Activated CD4-positive, alpha-beta memory T cell treated with anti-CD3 and anti-CD28 coated beads for 36 hours (primary cell): ENCODE results near the gene LYZL1. TPM values are rescaled to one million over a fixed set of nuclear protein-coding genes. Genes with fewer than 3 reads are reported as not detected.
"Not testable (repeated sequence)": the region's sequence is repeated elsewhere in the genome, so short reads cannot be mapped to it uniquely, and the experiment has no call there.

Experiments
- CTCF ChIA-PET: fragments of 350-600 bp; sonication (Branson Sonifier 250); formaldehyde crosslinking; loops from one replicate; lab custom pipeline; 2021; ENCODE audit warnings: antibody characterized with exemption, inconsistent platforms; lab: Charles Lee
- POLR2A ChIA-PET: fragments of 350-600 bp; sonication (Branson Sonifier 250); formaldehyde crosslinking; loops from one replicate; lab custom pipeline; 2021; ENCODE audit warnings: antibody characterized with exemption; lab: Charles Lee
- DNase-seq: peaks from one replicate; pipeline ENCODE4 v3.0.0-alpha.2; 2020
- H3K27ac Mint-ChIP-seq: one replicate; pipeline ENCODE4 v1.8.0; 2021; ENCODE audit warnings: mixed read lengths
- H3K27me3 Mint-ChIP-seq: one replicate; pipeline ENCODE4 v1.8.0; 2021; ENCODE audit warnings: mixed read lengths
- H3K36me3 Mint-ChIP-seq: one replicate; pipeline ENCODE4 v1.8.0; 2021; ENCODE audit warnings: mixed read lengths
- H3K4me1 Mint-ChIP-seq: one replicate; pipeline ENCODE4 v1.8.0; 2021; ENCODE audit warnings: low read depth, mixed read lengths
- H3K4me3 Mint-ChIP-seq: one replicate; pipeline ENCODE4 v1.8.0; 2021; ENCODE audit warnings: mild to moderate bottlenecking, mixed read lengths
- H3K9me3 Mint-ChIP-seq: one replicate; pipeline ENCODE4 v1.8.0; 2021; ENCODE audit warnings: mixed read lengths
- intact Hi-C: fragments of 100-400 bp; cut with micrococcal nuclease; formaldehyde crosslinking; loops from one replicate; pipeline ENCODE4 v1.15.1; 2023
- total RNA-seq, 2 experiments: library from RNA; stranded (reverse); gene quantifications; one replicate each; pipeline ENCODE4 v1.2.3, GENCODE V29; 2021

Gene LYZL1
- total RNA-seq, 2 experiments from 2014 or later: not detected

- no peaks in the 10 kb centered on the region for H3K9me3 Mint-ChIP-seq
- H3K27me3 Mint-ChIP-seq: peaks cover 8% of the 10 kb centered on the region
- CTCF ChIA-PET: no interaction called here
Measured at GRCh38 chr10:29326299-29326698, 37.4 kb downstream of the LYZL1 start.

GRCh38 chr10:29326886-29327745 is 38.2 kb downstream of the LYZL1 start:
- Mint-ChIP-seq H3K27ac (no peak overlapping the region), H3K9me3 (no peaks in the 10 kb centered on the region), H3K4me1 (no peaks in the 10 kb centered on the region), H3K27me3 (peaks cover 11% of the 10 kb centered on the region), H3K4me3 (no peak overlapping the region), H3K36me3 (no peaks in the 10 kb centered on the region)
- ChIA-PET CTCF (no interaction called here), POLR2A (no interaction called here)
- DNase-seq: no peak
- intact Hi-C loops: no loop called here

More at GRCh38 chr10:29326299-29326698, 37.4 kb downstream of the LYZL1 start:
- POLR2A ChIA-PET: no interaction called here
- Mint-ChIP-seq H3K36me3 (no peaks in the 10 kb centered on the region), H3K4me3 (no peak overlapping the region), H3K4me1 (no peaks in the 10 kb centered on the region), H3K27ac (no peak overlapping the region)
- DNase-seq: no peak
- intact Hi-C loops: no loop called here

- H3K27me3 Mint-ChIP-seq: peaks cover 15% of the 10 kb centered on the region
- no peak for DNase-seq
- ChIA-PET POLR2A (no interaction called here), CTCF (no interaction called here)
- H3K9me3 Mint-ChIP-seq: no peaks in the 10 kb centered on the region
- H3K4me3 Mint-ChIP-seq: no peak overlapping the region
- H3K36me3 Mint-ChIP-seq: no peaks in the 10 kb centered on the region
- no peaks in the 10 kb centered on the region for H3K4me1 Mint-ChIP-seq
- intact Hi-C loops: no loop called here
- no peak overlapping the region for H3K27ac Mint-ChIP-seq
Measured at GRCh38 chr10:29327746-29328102, 38.9 kb downstream of the LYZL1 start.

GRCh38 chr10:29328983-29329382 is 40.1 kb downstream of the LYZL1 start:
- Mint-ChIP-seq H3K36me3 (no peaks in the 10 kb centered on the region), H3K4me1 (no peaks in the 10 kb centered on the region), H3K27me3 (peaks cover 17% of the 10 kb centered on the region), H3K9me3 (no peaks in the 10 kb centered on the region), H3K4me3 (no peak overlapping the region), H3K27ac (no peak overlapping the region)
- DNase-seq: no peak
- CTCF ChIA-PET: no interaction called here
- POLR2A ChIA-PET: no interaction called here
- intact Hi-C loops: no loop called here

GRCh38 chr10:29329420-29329819 is 40.5 kb downstream of the LYZL1 start:
- ChIA-PET CTCF (no interaction called here), POLR2A (no interaction called here)
- intact Hi-C loops: no loop called here
- Mint-ChIP-seq H3K27ac (no peak overlapping the region), H3K9me3 (no peaks in the 10 kb centered on the region), H3K4me3 (no peak overlapping the region), H3K27me3 (peaks cover 17% of the 10 kb centered on the region), H3K4me1 (no peaks in the 10 kb centered on the region), H3K36me3 (no peaks in the 10 kb centered on the region)
- no peak for DNase-seq

- Mint-ChIP-seq H3K27ac (no peak overlapping the region), H3K36me3 (no peaks in the 10 kb centered on the region), H3K4me1 (no peaks in the 10 kb centered on the region), H3K9me3 (peaks cover 2% of the 10 kb centered on the region), H3K27me3 (peaks cover 20% of the 10 kb centered on the region), H3K4me3 (no peak overlapping the region)
- ChIA-PET CTCF (no interaction called here), POLR2A (no interaction called here)
- no peak for DNase-seq
- intact Hi-C loops: no loop called here
Measured at GRCh38 chr10:29332061-29332760, 43.3 kb downstream of the LYZL1 start.

GRCh38 chr10:29332761-29333148 is 43.9 kb downstream of the LYZL1 start:
- H3K27me3 Mint-ChIP-seq: peaks cover 20% of the 10 kb centered on the region
- H3K27ac Mint-ChIP-seq: no peak overlapping the region
- H3K9me3 Mint-ChIP-seq: peaks cover 2% of the 10 kb centered on the region

GRCh38 chr10:29337526-29337925 is 48.7 kb downstream of the LYZL1 start:
- H3K36me3 Mint-ChIP-seq, DNase-seq, CTCF ChIA-PET, H3K4me1 Mint-ChIP-seq, H3K27ac Mint-ChIP-seq, intact Hi-C loops, H3K27me3 Mint-ChIP-seq, H3K9me3 Mint-ChIP-seq, H3K4me3 Mint-ChIP-seq, POLR2A ChIA-PET: not testable (repeated sequence)

More at GRCh38 chr10:29332761-29333148, 43.9 kb downstream of the LYZL1 start:
- DNase-seq: no peak
- POLR2A ChIA-PET: no interaction called here
- Mint-ChIP-seq H3K4me1 (no peaks in the 10 kb centered on the region), H3K4me3 (no peak overlapping the region), H3K36me3 (no peaks in the 10 kb centered on the region)
- intact Hi-C loops: no loop called here
- CTCF ChIA-PET: no interaction called here

- Mint-ChIP-seq H3K4me3 (no peak overlapping the region), H3K27me3 (peaks cover 7% of the 10 kb centered on the region), H3K27ac (no peak overlapping the region), H3K36me3 (no peaks in the 10 kb centered on the region), H3K9me3 (peaks cover 3% of the 10 kb centered on the region), H3K4me1 (no peaks in the 10 kb centered on the region)
- ChIA-PET POLR2A (no interaction called here), CTCF (no interaction called here)
- no peak for DNase-seq
- intact Hi-C loops: no loop called here
Measured at GRCh38 chr10:29343607-29344038, 54.8 kb downstream of the LYZL1 start.

GRCh38 chr10:29344073-29344820 is 55.4 kb downstream of the LYZL1 start:
- peaks cover 3% of the 10 kb centered on the region for H3K9me3 Mint-ChIP-seq
- POLR2A ChIA-PET: no interaction called here
- H3K4me3 Mint-ChIP-seq: no peak overlapping the region
- no peak overlapping the region for H3K27ac Mint-ChIP-seq
- no peaks in the 10 kb centered on the region for H3K4me1 Mint-ChIP-seq
- no peak for DNase-seq
- peaks cover 7% of the 10 kb centered on the region for H3K27me3 Mint-ChIP-seq
- intact Hi-C loops: no loop called here
- H3K36me3 Mint-ChIP-seq: no peaks in the 10 kb centered on the region
- CTCF ChIA-PET: no interaction called here

- ChIA-PET CTCF (no interaction called here), POLR2A (interaction anchor here (0.6 kb wide), 1 partner anchor 344 kb away, joined by 5 read pairs; no protein-coding TSS in a partner anchor)
- Mint-ChIP-seq H3K9me3 (peaks cover 3% of the 10 kb centered on the region), H3K4me1 (no peaks in the 10 kb centered on the region), H3K4me3 (no peak overlapping the region), H3K27ac (no peak overlapping the region), H3K36me3 (no peaks in the 10 kb centered on the region), H3K27me3 (peaks cover 7% of the 10 kb centered on the region)
- DNase-seq: no peak
- intact Hi-C loops: no loop called here
Measured at GRCh38 chr10:29345144-29345909, 56.5 kb downstream of the LYZL1 start.

- Mint-ChIP-seq H3K4me3 (no peak overlapping the region), H3K9me3 (peaks cover 3% of the 10 kb centered on the region), H3K4me1 (no peaks in the 10 kb centered on the region), H3K27ac (no peak overlapping the region), H3K27me3 (peaks cover 7% of the 10 kb centered on the region), H3K36me3 (no peaks in the 10 kb centered on the region)
- intact Hi-C loops: no loop called here
- no peak for DNase-seq
- ChIA-PET CTCF (no interaction called here), POLR2A (no interaction called here)
Measured at GRCh38 chr10:29345910-29346209, 57.0 kb downstream of the LYZL1 start.
